H1 (cell line): ENCODE measurements around the gene HMGXB3. TPM values are rescaled to one million over a fixed set of nuclear protein-coding genes. Genes with fewer than 3 reads are reported as not detected.
"Not testable (repeated sequence)": the region's sequence is repeated elsewhere in the genome, so short reads cannot be mapped to it uniquely, and the experiment has no call there.

ENCODE experiments used
- CTCF ChIA-PET: fragments of 300-600 bp; sonication (Branson Sonifier 250); formaldehyde crosslinking; loops from one replicate; lab custom pipeline; 2021; ENCODE audit not compliant: partially characterized antibody; lab: Charles Lee
- POLR2A ChIA-PET: fragments of 300-600 bp; sonication (Branson Sonifier 250); formaldehyde crosslinking; loops from one replicate; lab custom pipeline; 2021; ENCODE audit warnings: inconsistent platforms; ENCODE audit not compliant: partially characterized antibody; lab: Charles Lee
- DNase-seq, 2 experiments: peaks; one replicate each; pipeline versions ENCODE4 v3.0.0 to v3.0.0-alpha.2; 2010 to 2022; ENCODE audit warnings: low spot score in 2 of 2, low read depth in 1 of 2, mixed read lengths in 1 of 2
- FAIRE-seq: peaks from 2 replicates; lab custom pipeline; 2011; peaks lifted over from hg19 to GRCh38; lab: Jason Lieb, UNC
- H2AFZ ChIP-seq: 2 replicates; pipeline ENCODE4 v1.8.1; 2012; ENCODE audit warnings: low read length, inconsistent platforms
- H2AK5ac ChIP-seq: 2 replicates; pipeline ENCODE4 v1.6.1; 2013; ENCODE audit warnings: low read depth, low read length
- H2BK120ac ChIP-seq: replicated peaks from 2 replicates; pipeline ENCODE3; 2013; ENCODE audit warnings: low read depth, low read length, inconsistent platforms
- H2BK12ac ChIP-seq: 2 replicates; pipeline ENCODE4 v1.6.1; 2013; ENCODE audit warnings: low read depth, low read length
- H2BK15ac ChIP-seq: 2 replicates; pipeline ENCODE4 v1.6.1; 2013; ENCODE audit warnings: low read length
- H2BK20ac ChIP-seq: 2 replicates; pipeline ENCODE4 v1.6.1; 2013; ENCODE audit warnings: low read length
- H2BK5ac ChIP-seq: 2 replicates; pipeline ENCODE4 v1.6.1; 2013; ENCODE audit warnings: low read depth, low read length
- H3K14ac ChIP-seq: 2 replicates; pipeline ENCODE4 v1.6.1; 2013; ENCODE audit warnings: inconsistent platforms; ENCODE audit not compliant: insufficient read length
- H3K18ac ChIP-seq: 2 replicates; pipeline ENCODE4 v1.6.1; 2013; ENCODE audit warnings: low read length; ENCODE audit errors: extremely low read depth
- H3K23ac ChIP-seq: 2 replicates; pipeline ENCODE4 v1.6.1; 2013; ENCODE audit warnings: inconsistent platforms; ENCODE audit not compliant: insufficient read length
- H3K23me2 ChIP-seq: 2 replicates; pipeline ENCODE4 v1.6.1; 2013; ENCODE audit warnings: low read depth, low read length
- H3K27ac ChIP-seq: 2 replicates; pipeline ENCODE4 v1.6.1; 2011; ENCODE audit warnings: low read depth, low read length, inconsistent platforms
- H3K27me3 ChIP-seq, 4 experiments: replicated peaks in 1 of 4; 1 replicate in 1 of 4; 2 replicates in 3 of 4; pipeline versions ENCODE4 v1.6.1 to v1.8.1; 2011 to 2013; ENCODE audit warnings: low read length in 3 of 4, mild to moderate bottlenecking in 3 of 4, inconsistent platforms in 2 of 4, mixed read lengths in 2 of 4, moderate library complexity in 1 of 4; ENCODE audit not compliant: control insufficient read depth in 3 of 4, insufficient read depth in 3 of 4; ENCODE audit errors: extremely low read depth in 1 of 4
- H3K36me3 ChIP-seq, 4 experiments: 2 replicates each; pipeline versions ENCODE4 v1.6.1 to v1.8.1; 2011 to 2013; ENCODE audit warnings: mild to moderate bottlenecking in 4 of 4, low read length in 3 of 4, moderate library complexity in 2 of 4, control low read depth in 1 of 4, inconsistent platforms in 1 of 4; ENCODE audit not compliant: insufficient read depth in 4 of 4, control insufficient read depth in 2 of 4
- H3K4ac ChIP-seq: replicated peaks from 2 replicates; pipeline ENCODE3; 2013; ENCODE audit warnings: low read length, low read depth, mixed read lengths, inconsistent platforms; ENCODE audit not compliant: insufficient read length
- H3K4me1 ChIP-seq, 4 experiments: replicated peaks in 1 of 4; 1 replicate in 1 of 4; 2 replicates in 3 of 4; pipeline versions ENCODE4 v1.6.1 to v1.8.1; 2011 to 2013; ENCODE audit warnings: low read length in 3 of 4, inconsistent platforms in 2 of 4, mixed read lengths in 1 of 4; ENCODE audit not compliant: insufficient read depth in 4 of 4, control insufficient read depth in 3 of 4
- H3K4me2 ChIP-seq, 2 experiments: 2 replicates each; pipeline versions ENCODE4 v1.6.1 to v1.8.1; 2011 to 2013; ENCODE audit warnings: low read depth in 2 of 2, low read length in 2 of 2, control low read depth in 1 of 2, inconsistent platforms in 1 of 2, mild to moderate bottlenecking in 1 of 2; ENCODE audit not compliant: insufficient read depth in 1 of 2
- H3K4me3 ChIP-seq, 4 experiments: fragments of 200-600, 300-600 bp in 1 of 4; sonication (generic), shearing (Covaris generic), sonication (Bioruptor Twin) in 1 of 4; 2 replicates each; pipeline versions ENCODE4 v1.5.1 to v1.8.1; 2011 to 2016; ENCODE audit warnings: low read length in 4 of 4, low read depth in 3 of 4, control low read depth in 2 of 4, inconsistent platforms in 2 of 4, mild to moderate bottlenecking in 2 of 4, mixed read lengths in 1 of 4, moderate library complexity in 1 of 4; ENCODE audit not compliant: insufficient read depth in 2 of 4; ENCODE audit errors: extremely low read depth in 1 of 4
- H3K56ac ChIP-seq: replicated peaks from 2 replicates; pipeline ENCODE3; 2013; ENCODE audit warnings: low read depth, mild to moderate bottlenecking, mixed read lengths, low read length, inconsistent platforms; ENCODE audit not compliant: insufficient read length
- H3K79me1 ChIP-seq: 2 replicates; pipeline ENCODE4 v1.6.1; 2013; ENCODE audit warnings: low read depth, low read length, control low read depth
- H3K79me2 ChIP-seq, 2 experiments: 2 replicates each; pipeline versions ENCODE4 v1.6.1 to v1.8.1; 2012 to 2013; ENCODE audit warnings: low read length in 2 of 2, mild to moderate bottlenecking in 2 of 2, inconsistent platforms in 1 of 2; ENCODE audit not compliant: insufficient read depth in 2 of 2, control insufficient read depth in 1 of 2
- H3K9ac ChIP-seq, 4 experiments: replicated peaks in 1 of 4; 1 replicate in 1 of 4; 2 replicates in 3 of 4; pipeline versions ENCODE4 v1.6.1 to v1.8.1; 2011 to 2013; ENCODE audit warnings: low read depth in 3 of 4, low read length in 3 of 4, control low read depth in 2 of 4, mild to moderate bottlenecking in 2 of 4, moderate library complexity in 2 of 4, inconsistent platforms in 1 of 4; ENCODE audit errors: extremely low read depth in 1 of 4
- H3K9me3 ChIP-seq, 2 experiments: 2 replicates each; pipeline versions ENCODE4 v1.6.1 to v1.8.1; 2012 to 2013; ENCODE audit warnings: mild to moderate bottlenecking in 2 of 2, moderate library complexity in 2 of 2, control low read depth in 1 of 2, inconsistent platforms in 1 of 2, low read depth in 1 of 2, low read length in 1 of 2, mixed read lengths in 1 of 2; ENCODE audit not compliant: insufficient read depth in 2 of 2
- H4K20me1 ChIP-seq, 2 experiments: replicated peaks in 1 of 2; 2 replicates each; pipeline versions ENCODE3 to v1.8.1; 2011 to 2013; ENCODE audit warnings: inconsistent platforms in 2 of 2, low read length in 2 of 2, mild to moderate bottlenecking in 1 of 2; ENCODE audit not compliant: insufficient read depth in 2 of 2, control insufficient read depth in 1 of 2
- H4K5ac ChIP-seq: 2 replicates; pipeline ENCODE4 v1.6.1; 2013; ENCODE audit warnings: low read length, low read depth, mixed read lengths, inconsistent platforms; ENCODE audit not compliant: insufficient read length
- H4K8ac ChIP-seq: 2 replicates; pipeline ENCODE4 v1.8.0; 2013; ENCODE audit warnings: mild to moderate bottlenecking, moderate library complexity, low read length, inconsistent platforms; ENCODE audit not compliant: insufficient read depth; ENCODE audit errors: extremely low read depth
- H4K91ac ChIP-seq: replicated peaks from 2 replicates; pipeline ENCODE3; 2013; ENCODE audit warnings: low read length, mixed read lengths, inconsistent platforms; ENCODE audit not compliant: insufficient read length
- WGBS, 2 experiments: shearing (Covaris generic) in 1 of 2; methylation state at CpG; one replicate each; pipeline versions ENCODE4 v1.1.6 to v1.1.7; 2013 to 2015; ENCODE audit warnings: low lambda C conversion rate in 2 of 2, mixed read lengths in 2 of 2, inconsistent platforms in 1 of 2, low coverage in 1 of 2, missing lambda C conversion rate in 1 of 2; ENCODE audit not compliant: insufficient replicate concordance in 2 of 2, insufficient coverage in 1 of 2, insufficient read length in 1 of 2; ENCODE audit errors: extremely low coverage in 1 of 2, missing lambda C conversion rate in 1 of 2; 5-methylcytosine and 5-hydroxymethylcytosine counted together
- polyA plus RNA-seq, 7 experiments: library from polyadenylated mRNA; depleted of rRNA in 3 of 7; stranded (reverse) in 5 of 7; unstranded in 2 of 7; fragments of >200 nt in 5 of 7; fragments of 200-250 nt in 2 of 7; gene quantifications; 1 replicate in 5 of 7; 2 replicates in 1 of 7; 4 replicates in 1 of 7; pipeline versions ENCODE4 v1.2.1 to v1.2.3, GENCODE V29; 2011 to 2013; ENCODE audit warnings: missing spikeins in 2 of 7, mixed read lengths in 2 of 7
- total RNA-seq: library from RNA; stranded (reverse); fragmentation: NEBNext Ultra II Directional; extraction: Animal tissue kit (Norgen Biotek cat#: 25700); gene quantifications from 2 replicates; pipeline ENCODE4 v1.2.1, GENCODE V29; 2021

Gene HMGXB3
- total and polyA plus RNA-seq, 2 of the 8 experiments (the other 6 are each of a cell fraction or from before 2014, with no cell fraction given), result 26.8 to 28.0 TPM

GRCh38 chr5:150028047-150028446 is 27.5 kb downstream of the HMGXB3 start:
- not testable (repeated sequence) for H4K20me1 ChIP-seq

More at GRCh38 chr5:150028047-150028446, 27.5 kb downstream of the HMGXB3 start:
- CTCF ChIA-PET, result interaction anchor here (0.9 to 2.1 kb wide), 2 partner anchors 10 to 17 kb away, joined by 3 to 5 read pairs; no protein-coding TSS in a partner anchor
- H3K56ac ChIP-seq, H3K27ac ChIP-seq, FAIRE-seq, H3K4me2 ChIP-seq, H2AFZ ChIP-seq, H3K9me3 ChIP-seq, H3K79me1 ChIP-seq, H4K91ac ChIP-seq, H3K18ac ChIP-seq, H3K23me2 ChIP-seq, H2BK20ac ChIP-seq, H2BK5ac ChIP-seq, H3K27me3 ChIP-seq, H3K23ac ChIP-seq, H3K4me3 ChIP-seq, H3K9ac ChIP-seq, H3K14ac ChIP-seq, H3K4ac ChIP-seq, H3K4me1 ChIP-seq, DNase-seq, H2BK15ac ChIP-seq, H2BK12ac ChIP-seq, H2AK5ac ChIP-seq, H4K5ac ChIP-seq, H3K79me2 ChIP-seq, H2BK120ac ChIP-seq, H4K8ac ChIP-seq: not testable (repeated sequence)
- peaks cover 10 to 68% (median 44%) of the 10 kb centered on the region in 4 experiments; a peak in 7 of 8 replicates for H3K36me3 ChIP-seq
- 59% methylated on average over 1 of the region's 1 CpG; no CpG with 5 or more reads in 1 of the 2 experiments for WGBS, 2 experiments
- POLR2A ChIA-PET, result interaction anchor here (0.6 kb wide), 1 partner anchor 327 kb away, joined by 3 read pairs; no protein-coding TSS in a partner anchor
